GM12801 (cell line): ENCODE data around the gene GOLGA8T.
"Not testable (repeated sequence)": the region's sequence is repeated elsewhere in the genome, so short reads cannot be mapped to it uniquely, and the experiment has no call there.

Source experiments
- TF ChIP-seq, protein P1 (sequence below): IDR thresholded peaks from one replicate; pipeline ENCODE4 v1.5.1; 2011; ENCODE audit warnings: control low read depth; ENCODE audit not compliant: insufficient read length; ENCODE audit errors: extremely low read depth

Gene GOLGA8T, protein sequence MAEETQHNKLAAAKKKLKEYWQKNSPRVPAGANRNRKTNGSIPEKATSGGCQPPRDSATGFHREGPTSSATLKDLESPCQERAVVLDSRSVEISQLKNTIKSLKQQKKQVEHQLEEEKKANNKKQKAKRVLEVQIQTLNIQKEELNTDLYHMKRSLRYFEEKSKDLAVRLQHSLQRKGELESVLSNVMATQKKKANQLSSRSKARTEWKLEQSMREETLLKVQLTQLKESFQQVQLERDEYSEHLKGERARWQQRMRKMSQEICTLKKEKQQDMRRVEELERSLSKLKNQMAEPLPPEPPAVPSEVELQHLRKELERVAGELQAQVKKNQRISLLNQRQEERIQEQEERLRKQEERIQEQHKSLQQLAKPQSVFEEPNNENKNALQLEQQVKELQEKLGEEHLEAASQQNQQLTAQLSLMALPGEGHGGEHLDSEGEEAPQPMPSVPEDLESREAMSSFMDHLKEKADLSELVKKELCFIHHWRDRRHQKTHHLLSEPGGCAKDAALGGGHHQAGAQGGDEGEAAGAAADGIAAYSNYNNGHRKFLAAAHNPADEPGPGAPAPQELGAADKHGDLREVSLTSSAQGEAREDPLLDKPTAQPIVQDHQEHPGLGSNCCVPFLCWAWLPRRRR

DNA sequence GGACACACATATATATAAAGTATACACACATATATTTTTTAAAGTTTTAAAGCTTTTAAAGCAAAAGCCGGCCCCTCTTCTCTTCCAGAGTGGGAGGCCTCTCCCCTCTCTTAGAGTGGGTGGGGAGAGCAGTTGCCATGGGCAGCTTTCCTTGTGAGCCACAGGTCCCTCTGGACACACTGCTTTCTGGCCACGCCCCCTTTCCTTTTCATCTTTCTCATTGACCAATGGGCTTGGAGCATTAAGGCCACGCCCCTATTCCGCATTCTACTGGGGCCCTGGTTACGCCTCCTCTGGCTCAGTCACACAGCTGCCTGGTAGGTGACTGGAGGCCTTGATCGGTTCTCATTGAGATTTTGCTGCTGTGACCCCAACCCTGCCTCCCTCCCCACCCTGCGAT, at the start of gene GOLGA8T:
Gene GOLGA8T, plus strand, starts transcription at position 301 of the 400 bp plus-strand sequence. Its CDS starts 98 bp downstream, at position 399.
- TF ChIP-seq, protein P1, sequence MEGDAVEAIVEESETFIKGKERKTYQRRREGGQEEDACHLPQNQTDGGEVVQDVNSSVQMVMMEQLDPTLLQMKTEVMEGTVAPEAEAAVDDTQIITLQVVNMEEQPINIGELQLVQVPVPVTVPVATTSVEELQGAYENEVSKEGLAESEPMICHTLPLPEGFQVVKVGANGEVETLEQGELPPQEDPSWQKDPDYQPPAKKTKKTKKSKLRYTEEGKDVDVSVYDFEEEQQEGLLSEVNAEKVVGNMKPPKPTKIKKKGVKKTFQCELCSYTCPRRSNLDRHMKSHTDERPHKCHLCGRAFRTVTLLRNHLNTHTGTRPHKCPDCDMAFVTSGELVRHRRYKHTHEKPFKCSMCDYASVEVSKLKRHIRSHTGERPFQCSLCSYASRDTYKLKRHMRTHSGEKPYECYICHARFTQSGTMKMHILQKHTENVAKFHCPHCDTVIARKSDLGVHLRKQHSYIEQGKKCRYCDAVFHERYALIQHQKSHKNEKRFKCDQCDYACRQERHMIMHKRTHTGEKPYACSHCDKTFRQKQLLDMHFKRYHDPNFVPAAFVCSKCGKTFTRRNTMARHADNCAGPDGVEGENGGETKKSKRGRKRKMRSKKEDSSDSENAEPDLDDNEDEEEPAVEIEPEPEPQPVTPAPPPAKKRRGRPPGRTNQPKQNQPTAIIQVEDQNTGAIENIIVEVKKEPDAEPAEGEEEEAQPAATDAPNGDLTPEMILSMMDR = not testable (repeated sequence)
